ENCODE results near the gene CRTAP.
"Not testable (repeated sequence)": the region's sequence is repeated elsewhere in the genome, so short reads cannot be mapped to it uniquely, and the experiment has no call there.

The CRTAP gene

DNA sequence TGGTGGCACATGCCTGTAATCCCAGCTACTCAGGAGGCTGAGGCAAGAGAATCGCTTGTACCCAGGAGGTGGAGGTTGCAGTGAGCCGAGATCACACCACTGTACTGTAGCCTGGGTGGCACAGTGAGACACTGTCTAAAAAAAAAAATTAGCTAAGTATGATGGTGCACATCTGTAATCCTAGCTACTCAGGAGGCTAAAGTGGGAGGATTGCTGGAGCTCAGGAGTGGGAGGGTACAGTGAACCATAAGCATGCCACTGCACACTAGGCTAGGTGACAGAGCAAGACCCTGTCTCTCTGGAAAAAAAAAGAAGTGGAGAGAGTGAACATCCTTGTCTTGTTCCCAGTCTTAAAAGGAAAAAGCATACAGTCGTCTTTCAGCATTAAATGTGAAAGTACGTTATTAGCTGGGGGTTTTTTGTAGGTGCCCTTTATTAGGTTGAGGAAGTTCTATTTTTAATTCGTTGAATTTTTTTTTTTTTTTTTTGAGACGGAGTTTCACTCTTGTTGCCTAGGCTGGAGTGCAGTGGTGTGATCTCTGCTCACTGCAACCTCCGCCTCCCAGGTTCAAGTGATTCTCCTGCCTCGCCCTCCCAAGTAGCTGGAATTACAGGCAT, 25.3 kb downstream of the CRTAP start:
- DNase-seq (ENCODE audit: low read depth in 1 of 2, low spot score in 1 of 2): not testable (repeated sequence)

DNA sequence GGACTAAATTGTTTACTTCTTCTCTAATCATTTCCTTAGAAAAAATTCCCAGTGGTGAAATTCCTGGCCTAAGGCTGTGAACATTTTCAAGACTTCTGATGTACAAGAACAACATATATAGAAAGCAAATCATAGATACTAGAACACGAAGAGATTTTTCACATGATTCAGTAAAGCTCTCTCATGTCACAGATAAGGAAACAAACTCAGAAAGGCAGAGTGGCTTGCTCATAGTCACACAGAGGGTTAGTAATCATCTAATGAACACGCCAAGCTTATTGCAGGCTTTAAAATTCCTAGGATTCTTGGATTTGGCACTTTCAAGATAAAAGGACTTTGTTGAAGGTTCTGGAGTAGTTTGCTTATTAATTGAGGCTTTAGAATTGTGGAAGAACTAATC, 26.2 kb downstream of the CRTAP start:
- no peak for DNase-seq (ENCODE audit: low read depth in 1 of 2, low spot score in 1 of 2)

DNA sequence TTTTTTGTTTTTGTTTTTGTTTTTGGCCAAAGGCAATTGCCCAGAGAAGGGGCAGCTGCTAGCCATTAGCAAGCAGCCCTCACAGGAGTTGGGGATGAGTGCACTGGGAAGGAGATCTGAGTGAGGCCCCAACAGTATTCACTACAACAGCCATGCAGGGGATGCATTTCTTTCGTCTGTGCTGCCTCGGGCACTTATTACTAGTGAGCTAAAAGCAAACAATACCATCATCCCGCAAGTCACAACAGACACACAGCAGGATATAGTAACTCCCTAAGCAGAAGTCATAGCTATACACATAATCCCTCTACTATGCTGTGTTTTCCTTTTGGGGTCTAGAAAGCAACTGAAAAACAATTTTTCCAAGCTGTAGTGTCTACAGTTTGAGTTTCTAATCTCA, 27.2 kb downstream of the CRTAP start:
- no peak for DNase-seq (ENCODE audit: low read depth in 1 of 2, low spot score in 1 of 2)

DNA sequence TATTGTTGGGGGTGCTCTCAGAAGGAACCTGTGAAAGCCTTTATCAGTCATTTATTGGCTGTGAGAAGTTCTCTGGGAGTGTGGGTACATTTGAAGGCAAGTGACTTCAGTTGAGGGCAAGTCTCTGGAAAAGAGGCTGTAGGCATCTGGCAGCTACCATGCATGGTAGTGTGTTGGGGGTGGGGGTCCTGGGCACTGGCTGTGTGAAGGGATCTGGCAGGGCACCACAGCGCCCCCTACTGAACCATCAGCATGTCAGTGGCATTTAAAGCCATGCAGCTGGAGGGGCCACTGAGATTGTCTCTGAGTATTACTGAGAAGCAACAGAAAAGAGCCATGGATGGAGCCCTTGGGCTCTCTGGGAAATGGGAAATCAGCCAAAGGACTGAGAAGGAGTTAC, 30.6 kb downstream of the CRTAP start:
- DNase-seq (ENCODE audit: low read depth in 1 of 2, low spot score in 1 of 2): no peak

DNA sequence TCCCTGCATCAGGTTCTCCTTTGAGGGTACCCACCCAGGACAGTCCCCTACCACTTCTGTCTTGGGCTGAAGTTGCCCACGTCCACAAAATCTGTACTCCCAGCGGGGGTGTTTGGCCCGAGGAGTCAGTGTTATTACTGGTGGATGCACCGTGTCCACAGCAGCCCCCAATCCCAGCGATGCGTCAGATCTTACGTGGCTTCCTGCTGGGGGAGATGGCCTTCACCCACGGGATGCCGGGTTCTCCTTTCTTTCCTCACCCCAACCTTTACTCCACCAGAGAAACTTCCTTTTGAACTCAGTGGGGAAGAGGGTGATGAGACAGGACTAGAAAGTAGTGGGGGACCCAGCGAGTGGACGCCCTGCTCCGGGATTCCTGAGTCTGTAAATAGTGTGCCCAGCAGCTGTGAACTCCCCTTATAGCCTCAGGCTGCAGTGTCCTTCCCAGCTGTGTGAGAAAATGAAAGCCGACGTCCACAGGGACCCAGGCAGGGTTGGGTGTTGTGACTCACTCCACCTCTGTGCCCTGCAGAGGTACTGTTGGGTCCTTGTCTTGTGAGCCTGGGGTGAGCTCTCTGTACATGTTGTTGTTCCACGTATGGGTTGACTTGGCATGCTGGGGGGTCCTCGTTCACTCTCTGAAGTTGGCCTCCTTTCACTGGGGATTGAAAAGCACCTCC, 31.5 kb downstream of the CRTAP start:
- DNase-seq (ENCODE audit: low read depth in 1 of 2, low spot score in 1 of 2): no peak

DNA sequence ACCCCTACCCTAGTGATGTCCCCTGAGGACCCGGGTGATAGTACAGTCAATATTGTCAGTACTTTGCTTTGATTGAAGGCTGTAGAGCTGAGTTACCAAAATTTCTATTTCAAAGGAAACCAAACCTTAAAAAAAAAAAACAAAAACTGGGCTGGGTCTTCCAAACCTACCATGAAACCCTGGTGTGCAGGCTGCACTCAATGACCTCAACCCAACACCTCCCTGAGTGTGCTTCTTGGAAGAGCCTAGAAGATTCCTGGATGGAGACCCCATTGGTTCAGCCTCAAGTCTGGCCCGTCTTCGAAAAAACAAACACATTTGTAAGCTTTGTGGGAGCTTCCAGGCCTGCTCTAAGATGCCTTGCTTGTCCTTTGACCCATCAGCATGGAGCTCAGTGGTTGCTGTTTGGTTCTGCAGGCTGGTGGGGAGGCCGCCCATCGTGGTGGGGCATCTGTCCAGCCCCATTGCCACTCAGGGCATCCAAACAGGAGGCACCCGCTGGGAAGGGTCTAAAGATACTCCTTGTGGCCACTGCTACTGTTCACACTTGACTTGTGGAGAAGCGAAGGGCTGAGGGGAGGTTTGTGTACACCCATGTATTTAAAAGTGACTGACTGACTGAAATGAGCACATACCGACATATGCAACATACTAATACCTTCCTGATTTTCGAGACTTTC, 32.2 kb downstream of the CRTAP start:
- DNase-seq (ENCODE audit: low read depth in 1 of 2, low spot score in 1 of 2): no peak

DNA sequence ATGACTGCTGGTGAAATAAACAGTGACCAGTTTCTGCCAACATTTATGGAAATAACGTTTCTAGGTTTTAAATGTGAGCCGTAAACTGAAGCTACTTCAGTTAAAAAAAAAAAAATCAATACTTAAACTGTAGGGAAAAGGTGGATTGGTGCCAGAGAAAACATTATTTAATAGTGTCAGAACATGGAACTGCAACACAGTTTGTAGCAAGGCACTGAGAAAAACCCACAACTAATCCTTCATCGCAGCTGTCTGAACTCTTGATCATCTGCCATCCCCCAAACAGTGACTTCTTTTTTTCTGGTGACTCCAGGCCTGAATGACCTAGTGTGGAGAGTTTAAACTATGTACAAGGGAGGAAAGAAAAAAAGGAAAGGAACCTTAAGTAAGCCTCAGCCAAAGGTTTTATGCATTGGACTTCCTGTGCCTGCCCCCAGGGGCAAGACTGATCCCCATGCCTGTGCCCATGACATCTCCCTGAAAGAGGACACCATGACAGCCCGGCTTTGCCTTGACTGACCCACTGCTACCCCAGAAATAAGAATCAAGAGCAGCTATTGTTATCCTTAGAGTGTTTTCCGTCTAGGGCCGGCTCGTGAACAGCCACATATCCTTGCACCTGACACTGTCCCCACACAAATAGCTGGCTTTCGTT, 33.1 kb downstream of the CRTAP start:
- DNase-seq (ENCODE audit: low read depth in 1 of 2, low spot score in 1 of 2): no peak

DNA sequence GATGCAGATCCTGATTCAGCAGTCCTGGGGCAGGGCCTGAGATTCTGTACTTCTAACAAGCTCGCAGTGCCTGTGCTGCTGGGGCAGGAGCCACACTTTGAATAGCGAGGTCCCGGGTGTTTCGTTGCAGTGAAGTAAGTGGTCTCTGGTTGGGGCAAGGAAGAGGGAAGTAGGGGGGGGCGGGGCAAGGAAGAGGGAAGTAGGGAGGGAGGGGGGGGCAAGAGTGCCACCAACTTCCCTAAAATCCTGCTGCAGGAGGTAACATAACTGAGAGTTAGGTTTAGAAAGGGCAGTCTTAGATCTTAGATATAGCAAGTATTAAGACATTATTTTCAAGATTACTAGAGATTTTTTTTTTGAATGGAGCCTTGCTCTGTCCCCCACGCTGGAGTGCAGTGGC, 35.5 kb downstream of the CRTAP start:
- no peak for DNase-seq (ENCODE audit: low read depth in 1 of 2, low spot score in 1 of 2)

DNA sequence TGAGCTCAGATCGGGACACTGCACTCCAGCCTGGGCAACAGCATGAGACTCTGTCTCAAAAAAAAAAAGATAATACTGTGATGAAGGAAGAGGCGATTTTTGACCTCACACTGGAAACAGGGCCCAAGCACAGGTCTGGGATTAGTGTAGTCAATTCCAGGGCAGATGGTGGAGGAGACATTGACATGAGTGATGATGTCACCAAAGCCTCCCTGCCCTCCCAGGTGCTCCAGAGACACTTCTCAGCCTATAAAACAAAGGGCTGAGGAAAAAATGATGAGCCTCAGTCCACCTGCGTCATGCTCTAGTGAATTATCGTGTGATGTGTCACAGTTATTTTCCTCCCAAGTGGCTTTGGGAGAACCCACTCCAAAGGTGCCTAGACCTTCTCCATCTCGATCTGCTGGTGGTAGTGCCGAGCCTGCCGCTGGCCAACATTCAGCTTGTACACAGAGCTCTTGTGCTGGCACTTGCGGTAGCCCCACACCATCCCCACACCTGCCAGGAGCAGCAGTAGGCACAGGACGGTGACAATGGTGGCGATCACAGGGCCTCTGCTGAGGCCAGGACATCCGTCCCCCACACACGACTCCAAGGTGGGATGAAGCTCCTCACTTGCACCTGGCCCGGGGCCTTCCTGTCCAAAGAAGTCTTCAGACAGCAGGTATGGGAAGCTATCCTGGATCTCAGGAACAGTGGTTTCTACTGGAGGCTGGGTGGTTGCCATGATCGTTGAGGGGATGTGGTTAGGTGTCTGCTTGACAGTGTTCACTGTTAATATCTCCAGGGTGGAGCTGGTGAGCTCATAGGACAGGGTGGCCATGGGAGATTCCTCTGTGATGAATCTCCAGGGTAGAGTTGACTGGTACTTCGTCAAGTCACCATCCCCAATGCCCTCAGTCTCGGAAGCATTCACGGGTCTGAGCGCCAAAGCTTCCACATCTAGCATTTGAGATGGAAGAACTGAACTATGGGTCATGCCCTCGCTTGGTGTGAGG, 38.8 kb downstream of the CRTAP start:
- DNase-seq (ENCODE audit: low read depth in 1 of 2, low spot score in 1 of 2): no peak

DNA sequence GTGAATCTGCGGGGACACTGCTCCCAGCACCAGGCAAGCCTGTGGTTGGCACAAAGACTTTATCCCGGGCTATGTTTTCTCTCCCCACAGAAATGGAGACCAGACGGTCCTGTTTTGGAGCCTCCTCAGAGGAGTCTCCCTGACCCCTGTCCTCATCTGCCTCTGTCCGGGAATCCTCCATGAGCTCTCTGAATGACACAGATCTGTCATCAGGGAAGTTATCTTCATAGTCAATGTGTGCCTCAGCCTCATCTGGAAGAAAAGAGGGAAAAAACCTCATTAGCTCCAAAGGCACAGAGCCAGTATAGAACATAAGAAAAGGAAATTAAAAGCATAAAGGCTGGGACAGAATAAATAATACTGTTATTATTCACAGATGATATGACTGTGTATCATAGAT, 40.0 kb downstream of the CRTAP start:
- DNase-seq (ENCODE audit: low read depth in 1 of 2, low spot score in 1 of 2): no peak

DNA sequence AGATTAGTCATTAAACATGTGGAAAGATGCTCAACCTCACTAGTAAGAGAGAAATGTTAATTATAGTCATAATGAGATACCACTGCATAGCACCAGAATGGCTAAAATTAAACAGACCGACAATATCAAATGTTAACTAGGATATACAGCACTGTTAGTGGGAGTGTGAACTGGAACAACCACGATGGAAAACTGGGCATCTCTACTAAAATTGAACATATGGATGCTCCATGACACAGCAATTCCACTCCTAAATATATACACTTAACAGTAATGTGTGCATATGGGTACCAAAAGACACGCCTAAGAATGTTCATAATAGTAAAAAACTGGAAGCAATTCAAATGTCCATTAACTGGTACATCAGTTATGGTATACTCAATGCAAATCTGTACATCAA, 41.5 kb downstream of the CRTAP start:
- no peak for DNase-seq (ENCODE audit: low read depth in 1 of 2, low spot score in 1 of 2)

DNA sequence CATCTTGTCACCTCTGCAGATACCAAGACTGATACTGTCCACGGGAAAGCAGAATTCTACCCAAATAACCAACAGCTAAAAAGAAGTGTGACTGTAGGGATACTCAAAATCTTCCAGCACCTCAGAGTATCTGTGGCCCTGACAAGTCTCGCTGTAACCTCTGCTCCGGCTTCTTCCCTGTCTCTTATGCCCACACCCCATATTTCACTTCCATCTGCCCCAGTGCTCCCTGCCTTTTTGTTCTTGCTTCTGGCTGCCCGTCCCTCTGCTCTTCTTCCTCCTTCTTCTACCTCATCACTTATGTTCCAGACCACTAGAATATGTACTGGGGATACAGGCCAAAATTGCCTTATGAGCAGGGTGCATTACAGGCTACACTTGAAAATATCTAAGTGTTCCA, 45.4 kb downstream of the CRTAP start:
- DNase-seq (ENCODE audit: low read depth in 1 of 2, low spot score in 1 of 2): no peak

DNA sequence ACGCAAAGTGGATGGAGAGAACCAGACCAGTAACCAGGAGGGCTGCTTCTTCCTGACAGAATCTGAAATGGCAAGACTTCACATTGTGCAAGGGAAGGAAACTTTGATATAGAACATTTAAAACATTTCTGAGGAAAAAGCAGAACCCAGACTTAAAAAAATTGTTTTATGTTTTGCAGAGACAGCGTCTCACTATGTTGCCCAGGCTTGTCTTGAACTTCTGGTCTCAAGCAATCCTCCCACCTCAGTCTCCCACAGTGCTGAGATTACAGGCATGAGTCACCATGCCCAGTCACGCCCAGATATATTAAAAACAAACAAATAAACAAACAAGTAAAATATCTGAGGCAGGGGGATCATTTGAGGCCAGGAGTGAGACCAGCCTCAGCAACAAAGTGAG, 46.2 kb downstream of the CRTAP start:
- DNase-seq (ENCODE audit: low read depth in 1 of 2, low spot score in 1 of 2): no peak

DNA sequence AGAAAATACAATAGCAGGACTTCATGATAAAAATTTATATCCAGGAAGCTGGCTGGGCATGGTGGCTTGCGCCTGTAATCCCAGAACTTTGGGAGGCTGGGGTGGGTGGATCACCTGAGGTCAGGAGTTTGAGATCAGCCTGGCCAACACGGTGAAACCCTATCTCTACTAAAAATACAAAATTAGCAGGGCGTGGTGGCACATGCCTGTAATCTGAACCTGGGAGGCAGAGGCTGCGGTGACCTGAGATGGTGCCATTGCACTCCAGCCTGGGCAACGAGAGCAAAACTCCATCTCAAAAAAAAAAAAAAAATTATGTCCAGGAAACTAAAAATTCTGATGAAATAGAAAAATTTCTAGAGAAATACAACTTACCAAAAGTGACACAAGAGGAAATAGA, 48.8 kb downstream of the CRTAP start:
- not testable (repeated sequence) for DNase-seq (ENCODE audit: low read depth in 1 of 2, low spot score in 1 of 2)

DNA sequence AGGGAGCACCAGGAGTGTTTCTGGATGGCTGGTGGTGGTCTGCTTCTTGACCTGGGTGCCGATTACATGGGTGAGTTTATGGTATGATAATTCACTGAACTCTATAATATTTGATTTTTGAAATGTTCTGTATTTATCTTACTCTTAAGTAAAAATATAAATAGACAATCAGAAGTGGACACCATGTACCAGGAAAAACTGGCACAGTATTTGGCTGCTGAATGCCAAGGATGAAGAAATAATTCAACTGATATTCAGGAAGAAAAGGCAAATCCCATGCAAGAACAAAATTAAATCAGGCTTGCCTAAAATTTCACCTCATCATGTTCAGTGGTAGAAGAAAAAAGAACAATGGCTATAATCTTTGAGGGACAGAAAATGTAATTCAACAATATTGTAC, 51.6 kb downstream of the CRTAP start:
- no peak for DNase-seq (ENCODE audit: low read depth in 1 of 2, low spot score in 1 of 2)

DNA sequence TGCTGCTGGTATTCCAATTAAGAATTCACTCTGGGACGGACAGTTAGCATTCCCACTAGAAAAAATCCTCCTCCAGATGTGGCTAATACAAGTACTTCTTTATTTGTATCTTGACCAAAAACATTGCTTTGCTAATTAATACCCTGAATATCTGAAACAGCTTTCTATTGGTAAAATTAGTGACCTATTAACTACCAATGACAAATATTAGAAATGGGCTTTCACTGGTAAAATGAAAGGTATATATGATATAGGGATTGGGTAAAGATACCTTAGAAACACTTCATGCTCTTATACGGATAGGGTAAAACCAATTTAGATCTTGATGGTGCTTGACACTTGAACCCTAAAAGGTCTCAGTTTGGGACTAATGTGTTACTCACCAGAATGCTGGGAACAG, 52.3 kb downstream of the CRTAP start:
- no peak for DNase-seq (ENCODE audit: low read depth in 1 of 2, low spot score in 1 of 2)

DNA sequence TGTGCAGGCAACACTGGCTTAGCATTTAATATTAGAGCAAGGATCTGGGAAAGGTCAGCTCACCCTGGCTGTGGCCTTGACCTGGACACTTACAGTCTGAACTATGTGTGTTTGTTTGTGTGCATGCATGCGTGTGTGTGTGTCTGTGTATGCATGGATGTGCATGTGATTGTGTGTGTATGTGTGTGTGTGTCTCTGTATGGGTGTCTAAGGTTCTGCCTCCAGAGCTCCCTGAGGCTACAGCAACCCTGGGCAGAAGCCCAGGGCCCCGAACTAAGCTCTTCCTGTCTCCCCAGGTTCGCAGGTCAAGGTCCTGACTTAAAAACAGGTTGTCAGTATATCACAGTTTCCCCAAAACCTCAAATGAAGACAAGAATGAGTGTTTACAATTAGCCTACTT, 53.5 kb downstream of the CRTAP start:
- DNase-seq (ENCODE audit: low read depth in 1 of 2, low spot score in 1 of 2): no peak

DNA sequence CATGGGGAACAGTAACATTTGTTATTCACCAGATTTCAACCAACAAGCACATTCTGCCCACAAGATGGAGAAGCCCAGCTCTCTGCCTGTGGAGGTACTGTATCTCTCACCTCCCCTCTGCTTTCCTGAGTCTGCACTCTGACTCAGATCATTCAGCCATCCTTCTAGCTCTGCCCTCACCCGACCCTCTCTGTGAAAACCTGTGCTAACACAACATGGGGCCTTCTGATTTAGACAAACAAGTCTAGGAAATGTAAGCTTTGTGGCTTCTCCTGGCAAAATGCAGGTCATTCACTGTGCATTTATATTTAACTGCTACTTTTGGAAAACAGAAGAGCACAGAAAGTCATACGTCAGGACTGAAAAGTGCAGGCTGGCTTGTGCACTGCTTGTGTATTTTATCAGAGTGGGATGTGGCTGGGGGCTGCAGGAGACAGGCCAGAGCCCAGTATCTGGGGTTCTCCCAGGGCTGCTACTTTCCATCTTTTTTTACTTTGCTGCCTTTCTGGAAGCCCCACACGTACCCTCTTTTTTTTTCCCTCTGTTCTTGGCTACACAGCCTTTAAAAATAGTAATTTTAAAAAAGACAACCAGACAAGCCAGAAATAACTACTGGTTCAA, 54.0 kb downstream of the CRTAP start:
- DNase-seq (ENCODE audit: low read depth in 1 of 2, low spot score in 1 of 2): no peak

DNA sequence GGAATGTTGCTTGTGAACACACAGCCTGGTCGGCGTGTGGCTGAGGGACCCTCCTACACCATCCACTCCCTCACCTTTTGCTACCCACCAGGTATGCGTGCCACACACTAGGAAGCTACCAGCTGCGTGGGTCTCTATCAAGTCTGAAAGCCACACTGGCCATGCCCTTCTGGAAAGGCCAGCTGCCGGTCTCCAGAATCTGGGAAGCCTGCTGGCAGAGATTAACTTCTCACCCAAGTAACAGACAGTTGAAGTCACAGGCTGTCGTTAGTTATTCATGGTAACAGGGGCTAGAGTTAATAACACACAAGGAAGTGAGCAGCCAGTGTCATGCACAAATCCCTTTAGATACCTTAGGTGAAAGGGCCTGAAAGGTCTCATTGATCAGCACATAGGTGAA, 56.7 kb downstream of the CRTAP start:
- no peak for DNase-seq (ENCODE audit: low read depth in 1 of 2, low spot score in 1 of 2)

DNA sequence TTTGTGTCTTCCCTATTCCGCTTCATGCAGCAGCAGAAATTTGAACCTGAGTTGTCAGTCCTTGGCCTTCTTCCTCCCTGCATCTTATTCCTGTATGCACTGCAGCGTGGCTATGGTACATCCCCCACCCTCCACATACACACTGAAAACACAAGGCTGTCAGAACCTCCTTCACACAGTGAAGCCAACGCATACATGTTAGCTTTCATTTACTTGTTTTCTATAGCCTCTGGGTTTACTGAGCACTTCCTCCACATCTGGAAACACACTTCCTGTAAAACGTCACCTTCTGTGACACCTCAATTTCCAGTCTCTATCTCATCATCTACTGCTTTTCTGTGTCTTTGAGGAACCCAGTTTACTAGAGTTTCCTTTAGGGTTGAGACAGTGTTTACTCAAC, 57.8 kb downstream of the CRTAP start:
- no peak for DNase-seq (ENCODE audit: low read depth in 1 of 2, low spot score in 1 of 2)

DNA sequence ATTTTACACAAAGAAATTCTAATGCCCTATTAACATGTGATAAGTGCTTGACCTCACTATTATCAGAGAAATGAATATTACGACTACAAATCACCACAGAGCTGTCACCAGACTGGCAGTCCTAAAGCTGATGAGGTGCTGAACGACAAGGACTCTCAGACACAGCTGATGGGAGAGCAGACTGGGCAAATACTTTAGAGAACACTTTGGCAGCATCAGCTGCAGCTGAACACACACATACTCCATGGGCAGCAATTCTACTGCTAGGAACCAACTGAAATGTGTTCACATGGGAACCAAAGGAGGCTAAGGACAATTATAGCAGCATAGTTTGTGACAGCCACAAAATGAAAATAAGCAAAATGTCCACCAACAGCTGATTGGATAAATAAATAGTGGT, 59.3 kb downstream of the CRTAP start:
- no peak for DNase-seq (ENCODE audit: low read depth in 1 of 2, low spot score in 1 of 2)
